HG02943 (cell line): ENCODE measurements around the gene TBC1D7.

Source experiments
- ATAC-seq: cut with Tn5 transposase; IDR thresholded peaks from one replicate; pipeline ENCODE4 v1.9.1; 2021; ENCODE audit warnings: mild to moderate bottlenecking, low read depth, moderate library complexity; ENCODE audit not compliant: unreplicated experiment

The TBC1D7 gene

GRCh38 chr6:13357551-13358075, 29.3 kb upstream of the TBC1D7 start:
- ATAC-seq, result no peak

- ATAC-seq, result peak; percentile 88
Observed at GRCh38 chr6:13355999-13356785, 27.9 kb upstream of the TBC1D7 start.

- peak; percentile 48 for ATAC-seq
Observed at GRCh38 chr6:13355043-13355945, 27.0 kb upstream of the TBC1D7 start.

GRCh38 chr6:13354331-13355042, 26.1 kb upstream of the TBC1D7 start:
- ATAC-seq, result no peak

- ATAC-seq, result no peak
Observed at GRCh38 chr6:13352165-13352564, 23.8 kb upstream of the TBC1D7 start.

GRCh38 chr6:13351271-13351670, 22.9 kb upstream of the TBC1D7 start:
- ATAC-seq, result no peak

- ATAC-seq, result no peak
Observed at GRCh38 chr6:13349811-13350506, 21.6 kb upstream of the TBC1D7 start.

- no peak for ATAC-seq
Observed at GRCh38 chr6:13348334-13349113, 20.2 kb upstream of the TBC1D7 start.

- no peak for ATAC-seq
Observed at GRCh38 chr6:13346245-13346644, 17.9 kb upstream of the TBC1D7 start.

GRCh38 chr6:13342414-13343019, 14.2 kb upstream of the TBC1D7 start:
- no peak for ATAC-seq

GRCh38 chr6:13339863-13340630, 11.7 kb upstream of the TBC1D7 start:
- no peak for ATAC-seq

GRCh38 chr6:13338038-13338437, 9.7 kb upstream of the TBC1D7 start:
- ATAC-seq, result no peak

GRCh38 chr6:13336553-13336952, 8.2 kb upstream of the TBC1D7 start:
- ATAC-seq, result no peak

GRCh38 chr6:13334953-13335352, 6.6 kb upstream of the TBC1D7 start:
- no peak for ATAC-seq

GRCh38 chr6:13332349-13332706, 4.0 kb upstream of the TBC1D7 start:
- no peak for ATAC-seq

GRCh38 chr6:13331516-13332348, 3.4 kb upstream of the TBC1D7 start:
- ATAC-seq, result no peak

- ATAC-seq, result no peak
Observed at GRCh38 chr6:13328875-13329183, 492 bp upstream of the TBC1D7 start.

- no peak for ATAC-seq
Observed at GRCh38 chr6:13327691-13328075, 654 bp downstream of the TBC1D7 start.
